Prostate gland (tissue), 2 donors: Measurements from ENCODE around the gene SEMA3A.

Experiments used
- CTCF ChIP-seq, 4 experiments: fragments of 200-600 bp in 2 of 4; fragments of 450-650 bp in 2 of 4; sonication (generic) in 2 of 4; IDR thresholded peaks; 1 replicate in 3 of 4; 2 replicates in 1 of 4; pipeline ENCODE4 v1.5.1; 2016 to 2019; ENCODE audit warnings: antibody characterized with exemption in 4 of 4, mild to moderate bottlenecking in 2 of 4, moderate library complexity in 2 of 4
- POLR2A ChIP-seq: fragments of 450-650 bp; IDR thresholded peaks from one replicate; pipeline ENCODE4 v1.6.1; 2016; ENCODE audit warnings: antibody characterized with exemption, mild to moderate bottlenecking
- POLR2AphosphoS5 ChIP-seq: sonication (generic); formaldehyde crosslinking; IDR thresholded peaks from one replicate; pipeline ENCODE4 v1.6.1; 2017; ENCODE audit warnings: antibody characterized with exemption

- no peak for TF ChIP-seq CTCF (IDR thresholded peaks at IDR 0.05)
- no peak for TF ChIP-seq POLR2A
- no peak for TF ChIP-seq POLR2AphosphoS5
These were observed 33.9 kb upstream of the SEMA3A start for GRCh38 chr7:84228526-84228925.
